ENCODE data around the gene TMA7B.

The TMA7B gene

DNA sequence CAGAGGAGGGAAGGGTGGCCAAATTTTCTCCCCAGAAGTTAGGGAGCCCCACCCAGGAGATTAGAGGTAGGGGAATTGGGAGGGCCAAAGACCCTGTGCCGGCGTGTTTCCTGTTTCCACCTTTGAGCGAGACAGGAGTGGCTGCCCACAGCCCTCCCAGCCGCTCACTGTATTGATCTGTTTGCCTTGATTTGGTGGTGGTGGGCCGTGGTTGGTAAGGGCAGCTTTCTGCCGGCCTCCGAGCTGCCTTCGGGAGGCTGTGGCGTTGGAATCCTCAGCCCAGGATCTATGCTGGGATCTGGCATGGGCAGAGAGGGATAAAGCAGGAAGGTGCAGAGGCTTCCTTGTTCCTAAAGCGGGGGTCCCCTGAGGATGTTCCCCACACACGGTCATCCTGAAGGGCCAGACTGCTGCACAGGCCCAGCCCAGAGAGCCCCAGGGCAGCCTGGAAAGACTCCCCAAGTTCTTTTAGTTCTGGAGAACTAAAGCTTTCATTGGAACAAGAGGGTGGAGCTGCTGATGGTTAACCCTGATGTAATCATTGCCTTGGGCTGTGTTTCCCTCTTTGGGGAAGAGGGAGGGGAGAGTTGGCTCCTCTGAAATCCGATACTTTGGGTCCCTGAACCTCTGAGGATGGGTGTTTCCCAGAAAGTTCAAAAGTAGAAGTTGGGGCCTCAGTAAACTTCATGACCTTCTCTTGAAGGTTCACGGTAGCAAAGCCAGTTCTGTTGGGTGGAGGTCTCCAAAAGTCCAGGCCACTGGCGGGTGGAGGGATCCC, 41.8 kb downstream of the TMA7B start:
- Histone ChIP-seq H3K27ac (replicated peaks) (no peak overlapping the region), H3K4me3 (replicated peaks; ENCODE audit: insufficient read depth, low read length) (no peak overlapping the region), H3K27me3 (ENCODE audit: insufficient read depth, poor library complexity, severe bottlenecking) (no peaks in the 10 kb centered on the region)
- TF ChIP-seq, protein P1, sequence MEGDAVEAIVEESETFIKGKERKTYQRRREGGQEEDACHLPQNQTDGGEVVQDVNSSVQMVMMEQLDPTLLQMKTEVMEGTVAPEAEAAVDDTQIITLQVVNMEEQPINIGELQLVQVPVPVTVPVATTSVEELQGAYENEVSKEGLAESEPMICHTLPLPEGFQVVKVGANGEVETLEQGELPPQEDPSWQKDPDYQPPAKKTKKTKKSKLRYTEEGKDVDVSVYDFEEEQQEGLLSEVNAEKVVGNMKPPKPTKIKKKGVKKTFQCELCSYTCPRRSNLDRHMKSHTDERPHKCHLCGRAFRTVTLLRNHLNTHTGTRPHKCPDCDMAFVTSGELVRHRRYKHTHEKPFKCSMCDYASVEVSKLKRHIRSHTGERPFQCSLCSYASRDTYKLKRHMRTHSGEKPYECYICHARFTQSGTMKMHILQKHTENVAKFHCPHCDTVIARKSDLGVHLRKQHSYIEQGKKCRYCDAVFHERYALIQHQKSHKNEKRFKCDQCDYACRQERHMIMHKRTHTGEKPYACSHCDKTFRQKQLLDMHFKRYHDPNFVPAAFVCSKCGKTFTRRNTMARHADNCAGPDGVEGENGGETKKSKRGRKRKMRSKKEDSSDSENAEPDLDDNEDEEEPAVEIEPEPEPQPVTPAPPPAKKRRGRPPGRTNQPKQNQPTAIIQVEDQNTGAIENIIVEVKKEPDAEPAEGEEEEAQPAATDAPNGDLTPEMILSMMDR (IDR thresholded peaks at IDR 0.05; ENCODE audit: insufficient read depth, low read length) = no peak
- TF ChIP-seq SPI1 (IDR thresholded peaks at IDR 0.05; ENCODE audit: borderline replicate concordance, low read depth) (no peak), REST (IDR thresholded peaks at IDR 0.05; ENCODE audit: insufficient replicate concordance, low read depth) (no peak), GABPA (IDR thresholded peaks at IDR 0.05; ENCODE audit: low read depth) (no peak), POLR2AphosphoS5 (IDR thresholded peaks at IDR 0.05; ENCODE audit: low read depth) (no peak)
- no peak for DNase-seq (ENCODE audit: low read depth in 1 of 2, low spot score in 1 of 2)

DNA sequence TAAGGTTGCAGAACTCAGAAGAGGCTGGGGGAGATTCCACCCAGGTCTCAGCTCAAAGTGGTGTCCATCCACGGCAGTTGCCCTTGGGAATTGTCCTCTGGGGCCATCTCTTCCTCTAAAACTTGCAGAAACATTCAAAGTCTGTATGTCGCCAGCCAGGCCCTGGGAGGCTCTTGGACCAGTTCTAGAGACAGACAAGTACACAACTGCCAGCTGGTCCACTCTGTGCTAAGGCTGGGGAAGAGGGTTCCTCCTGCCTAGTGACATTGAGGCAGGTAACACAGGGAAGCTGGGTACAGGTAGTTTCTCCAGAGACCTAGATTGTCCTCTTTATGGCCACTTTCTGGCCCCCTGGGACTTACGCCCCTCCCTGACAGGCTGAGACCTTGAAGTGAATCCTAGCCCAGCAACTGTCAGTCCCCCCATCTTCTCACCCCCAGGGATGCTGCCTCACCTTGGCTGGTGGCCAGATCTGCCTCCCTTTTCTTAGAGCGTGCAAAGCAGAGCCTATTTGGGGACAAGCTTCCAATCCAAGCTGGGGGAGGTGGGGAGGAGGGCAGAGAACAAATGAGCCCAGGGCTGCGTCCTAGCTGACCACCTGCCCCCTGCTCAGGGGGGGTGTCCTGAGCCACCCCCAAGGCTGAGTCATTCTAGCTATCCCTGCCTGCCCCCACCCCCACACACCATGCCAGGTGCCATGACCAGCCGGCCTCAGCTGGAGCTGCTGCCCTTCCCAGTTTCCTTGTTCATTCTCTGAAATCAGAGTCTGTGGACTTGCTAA, 42.9 kb downstream of the TMA7B start:
- no peak overlapping the region for H3K27ac ChIP-seq (replicated peaks)

More for the DNA sequence above, 42.9 kb downstream of the TMA7B start:
- no peak for DNase-seq (ENCODE audit: low read depth in 1 of 2, low spot score in 1 of 2)
- TF ChIP-seq SPI1 (IDR thresholded peaks at IDR 0.05; ENCODE audit: borderline replicate concordance, low read depth) = no peak
- no peak for TF ChIP-seq POLR2AphosphoS5 (IDR thresholded peaks at IDR 0.05; ENCODE audit: low read depth)
- TF ChIP-seq, protein P1 (IDR thresholded peaks at IDR 0.05; ENCODE audit: insufficient read depth, low read length) = no peak
- TF ChIP-seq GABPA (IDR thresholded peaks at IDR 0.05; ENCODE audit: low read depth) = no peak
- no peak for TF ChIP-seq REST (IDR thresholded peaks at IDR 0.05; ENCODE audit: insufficient replicate concordance, low read depth)
- Histone ChIP-seq H3K27me3 (ENCODE audit: insufficient read depth, poor library complexity, severe bottlenecking) (no peaks in the 10 kb centered on the region), H3K4me3 (replicated peaks; ENCODE audit: insufficient read depth, low read length) (no peak overlapping the region)

Data from HL-60 (cell line).